Thoracic aorta (tissue), 2 donors: ENCODE measurements around the gene NGB. TPM values are rescaled to one million over a fixed set of nuclear protein-coding genes. Genes with fewer than 3 reads are reported as not detected.

ENCODE experiments used
- ATAC-seq: fragments of 150-250 bp; one replicate; pipeline ENCODE4 v1.8.0; 2017; ENCODE audit warnings: low read depth; ENCODE audit not compliant: insufficient number of reproducible peaks, low FRiP score
- DNase-seq: peaks from one replicate; pipeline ENCODE4 v3.0.0-alpha.2; 2020; ENCODE audit warnings: low spot score
- H3K27ac ChIP-seq, 2 donors: fragments of 200-600 bp; sonication (generic); 1 replicate in 1 of 2; 2 replicates in 1 of 2; pipeline ENCODE4 v1.5.1; 2016; ENCODE audit warnings: mild to moderate bottlenecking in 2 of 2, moderate library complexity in 2 of 2
- H3K27me3 ChIP-seq: fragments of 200-600 bp; sonication (generic); replicated peaks from 2 replicates; pipeline ENCODE4 v1.6.0; 2016; ENCODE audit warnings: mild to moderate bottlenecking; ENCODE audit not compliant: insufficient read depth
- H3K36me3 ChIP-seq: fragments of 200-600 bp; sonication (generic); one replicate; pipeline ENCODE4 v1.5.1; 2016
- H3K4me1 ChIP-seq, 2 donors: fragments of 200-600 bp; sonication (generic); 1 replicate in 1 of 2; 2 replicates in 1 of 2; pipeline versions ENCODE4 v1.5.1 to v1.6.0; 2016; ENCODE audit warnings: low read depth in 2 of 2, mild to moderate bottlenecking in 1 of 2; ENCODE audit not compliant: control insufficient read depth in 1 of 2
- H3K4me3 ChIP-seq: fragments of 200-600 bp; sonication (generic); 2 replicates; pipeline ENCODE4 v1.5.1; 2016; ENCODE audit warnings: mild to moderate bottlenecking
- H3K9me3 ChIP-seq: fragments of 200-600 bp; sonication (generic); 2 replicates; pipeline ENCODE4 v1.5.1; 2016
- total RNA-seq, 2 donors: library from RNA; depleted of rRNA; stranded (reverse); fragments of >200 nt; gene quantifications; one replicate each; pipeline versions ENCODE4 v1.1.0 to v1.2.3, GENCODE V29; 2016
- TF ChIP-seq, protein P1 (sequence below): fragments of 200-600 bp; sonication (generic); IDR thresholded peaks from one replicate; pipeline ENCODE4 v1.5.1; 2019; ENCODE audit warnings: antibody characterized with exemption

The NGB gene
- total RNA-seq, 2 donors from 2014 or later = not detected

DNA sequence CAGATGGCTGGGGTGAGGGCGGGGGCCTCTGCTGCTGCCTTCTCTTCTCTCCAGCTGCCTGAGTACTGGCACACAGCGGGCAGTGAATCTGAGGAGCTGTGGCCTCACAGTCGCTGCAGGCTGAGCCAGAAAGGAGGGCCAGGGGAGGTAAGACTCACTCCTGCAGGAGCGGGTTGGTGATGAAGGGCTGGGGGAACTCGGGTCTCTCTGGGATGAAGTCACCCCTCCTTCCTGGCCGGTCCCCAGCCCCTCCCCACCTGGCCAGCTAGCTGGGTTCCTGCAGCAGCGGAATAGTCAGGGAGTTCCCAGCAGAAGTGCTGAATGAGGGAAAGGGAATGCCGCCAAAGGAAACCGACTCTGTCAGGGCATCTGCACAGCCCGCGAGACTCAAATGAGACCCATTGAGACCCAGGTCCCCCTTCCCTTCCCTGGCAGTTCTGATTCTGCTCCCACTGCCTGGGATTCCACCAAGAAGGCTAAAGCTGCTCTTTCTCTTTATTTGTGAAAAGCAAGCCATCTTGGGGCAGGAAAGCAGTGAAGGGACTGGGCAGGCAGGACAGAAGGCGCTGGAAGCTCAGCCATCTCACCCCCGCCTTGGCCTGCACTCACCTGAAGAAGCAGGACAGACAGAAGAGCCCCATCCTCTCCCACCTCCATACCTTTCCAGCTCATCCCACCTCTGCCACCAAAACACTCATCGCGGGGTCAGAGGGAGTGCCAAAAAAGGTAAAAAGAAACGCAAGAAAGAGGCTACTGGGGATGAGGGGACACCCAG lies 5.3 kb downstream of the NGB start:
- ATAC-seq (no peak), DNase-seq (no peak)
- no peaks in the 10 kb centered on the region for H3K4me1 ChIP-seq
- H3K4me3 ChIP-seq = no peak overlapping the region
- no peaks in the 10 kb centered on the region for H3K36me3 ChIP-seq
- H3K27ac ChIP-seq = no peak overlapping the region
- peaks cover 4% of the 10 kb centered on the region for H3K9me3 ChIP-seq
- H3K27me3 ChIP-seq = no peaks in the 10 kb centered on the region
- TF ChIP-seq, protein P1, sequence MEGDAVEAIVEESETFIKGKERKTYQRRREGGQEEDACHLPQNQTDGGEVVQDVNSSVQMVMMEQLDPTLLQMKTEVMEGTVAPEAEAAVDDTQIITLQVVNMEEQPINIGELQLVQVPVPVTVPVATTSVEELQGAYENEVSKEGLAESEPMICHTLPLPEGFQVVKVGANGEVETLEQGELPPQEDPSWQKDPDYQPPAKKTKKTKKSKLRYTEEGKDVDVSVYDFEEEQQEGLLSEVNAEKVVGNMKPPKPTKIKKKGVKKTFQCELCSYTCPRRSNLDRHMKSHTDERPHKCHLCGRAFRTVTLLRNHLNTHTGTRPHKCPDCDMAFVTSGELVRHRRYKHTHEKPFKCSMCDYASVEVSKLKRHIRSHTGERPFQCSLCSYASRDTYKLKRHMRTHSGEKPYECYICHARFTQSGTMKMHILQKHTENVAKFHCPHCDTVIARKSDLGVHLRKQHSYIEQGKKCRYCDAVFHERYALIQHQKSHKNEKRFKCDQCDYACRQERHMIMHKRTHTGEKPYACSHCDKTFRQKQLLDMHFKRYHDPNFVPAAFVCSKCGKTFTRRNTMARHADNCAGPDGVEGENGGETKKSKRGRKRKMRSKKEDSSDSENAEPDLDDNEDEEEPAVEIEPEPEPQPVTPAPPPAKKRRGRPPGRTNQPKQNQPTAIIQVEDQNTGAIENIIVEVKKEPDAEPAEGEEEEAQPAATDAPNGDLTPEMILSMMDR = no peak

DNA sequence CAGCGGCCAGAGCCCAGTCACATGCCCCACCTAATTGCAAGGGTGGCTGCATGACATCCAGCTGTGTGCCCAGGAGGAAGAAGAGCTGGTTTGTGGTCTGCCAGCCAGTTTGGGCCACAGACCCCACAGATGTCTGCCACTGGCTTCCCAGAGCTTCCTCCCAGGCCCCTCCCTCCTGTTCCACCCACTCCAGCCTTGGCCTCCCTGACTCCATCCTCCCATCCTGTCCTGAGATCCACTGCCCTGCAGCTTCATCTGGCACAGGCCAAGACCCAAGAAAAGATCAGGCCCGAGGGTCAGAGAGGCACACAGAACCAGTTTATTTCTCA lies 5.9 kb downstream of the NGB start:
- Histone ChIP-seq H3K27me3 (no peaks in the 10 kb centered on the region), H3K27ac (no peak overlapping the region), H3K36me3 (no peaks in the 10 kb centered on the region), H3K9me3 (peaks cover 4% of the 10 kb centered on the region), H3K4me1 (no peaks in the 10 kb centered on the region), H3K4me3 (no peak overlapping the region)
- TF ChIP-seq, protein P1 = no peak
- DNase-seq = no peak
- no peak for ATAC-seq

- ATAC-seq = no peak
- no peaks in the 10 kb centered on the region for H3K27me3 ChIP-seq
Observed at GRCh38 chr14:77264466-77265186, 6.4 kb downstream of the NGB start.

GRCh38 chr14:77260631-77261030 lies 10.4 kb downstream of the NGB start:
- Histone ChIP-seq H3K4me1 (no peaks in the 10 kb centered on the region), H3K36me3 (no peaks in the 10 kb centered on the region), H3K9me3 (no peaks in the 10 kb centered on the region), H3K27me3 (no peaks in the 10 kb centered on the region), H3K4me3 (no peak overlapping the region), H3K27ac (no peak overlapping the region)
- TF ChIP-seq, protein P1 = no peak
- DNase-seq (no peak), ATAC-seq (no peak)

More at GRCh38 chr14:77264466-77265186, 6.4 kb downstream of the NGB start:
- no peak overlapping the region for H3K27ac ChIP-seq
- H3K4me3 ChIP-seq = no peak overlapping the region
- TF ChIP-seq, protein P1 = no peak
- H3K36me3 ChIP-seq = no peaks in the 10 kb centered on the region
- H3K4me1 ChIP-seq = no peaks in the 10 kb centered on the region
- H3K9me3 ChIP-seq = peaks cover 4% of the 10 kb centered on the region
- no peak for DNase-seq

- no peak overlapping the region for H3K4me3 ChIP-seq
- H3K36me3 ChIP-seq = no peaks in the 10 kb centered on the region
- no peaks in the 10 kb centered on the region for H3K9me3 ChIP-seq
- H3K27ac ChIP-seq = no peak overlapping the region
- TF ChIP-seq, protein P1 = no peak
- DNase-seq (no peak), ATAC-seq (no peak)
- H3K4me1 ChIP-seq = no peaks in the 10 kb centered on the region
- H3K27me3 ChIP-seq = no peaks in the 10 kb centered on the region
Observed at GRCh38 chr14:77260199-77260598, 10.8 kb downstream of the NGB start.
